NCI-H1092 (cell line): ENCODE results near the gene SKIC3.

Experiments used
- DNase-seq: peaks from one replicate; lab custom pipeline; 2025; lab: John Stamatoyannopoulos, UW

Gene SKIC3

DNA sequence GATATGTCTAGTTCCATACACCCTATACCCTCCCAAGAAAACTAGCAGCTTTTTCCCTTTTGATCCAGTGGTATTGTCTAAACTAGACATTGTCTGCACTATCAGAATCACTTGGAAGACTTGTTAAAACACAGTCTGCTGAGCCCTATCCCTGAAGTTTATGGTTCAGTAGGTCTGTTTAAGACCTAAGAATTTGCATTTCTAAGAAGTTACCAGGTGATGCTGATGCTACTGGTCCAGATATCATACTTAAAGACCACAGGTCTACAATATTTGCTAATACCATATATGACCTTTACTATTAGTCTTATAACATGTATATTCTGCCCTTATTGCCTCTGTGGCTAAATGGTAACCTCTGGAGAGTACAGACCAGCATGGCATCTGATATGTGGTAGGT lies 23.3 kb downstream of the SKIC3 start:
- DNase-seq: no peak

GRCh38 chr5:95530416-95530815 lies 24.4 kb downstream of the SKIC3 start:
- no peak for DNase-seq

GRCh38 chr5:95528565-95528964 lies 26.2 kb downstream of the SKIC3 start:
- DNase-seq: no peak

- no peak for DNase-seq
Observed at GRCh38 chr5:95526871-95527270, 27.9 kb downstream of the SKIC3 start.

DNA sequence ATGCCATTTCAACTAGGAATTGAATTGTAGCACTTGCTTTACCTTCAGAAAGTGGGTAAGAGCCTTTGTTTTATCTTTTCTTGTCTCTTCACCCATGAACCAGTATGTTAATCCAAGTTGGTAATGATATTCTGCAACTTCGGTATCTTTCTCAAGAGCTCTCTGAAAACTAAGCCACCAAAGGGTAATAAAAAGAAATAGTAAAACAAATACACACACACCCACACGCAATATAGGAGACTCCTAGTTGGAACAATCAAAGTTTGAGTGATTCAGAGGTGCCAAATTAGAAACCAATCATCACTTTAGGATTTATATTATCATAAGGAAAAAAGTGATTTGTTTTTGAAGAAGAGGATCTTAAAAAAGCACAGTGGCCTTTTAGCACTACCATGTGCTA lies 30.4 kb downstream of the SKIC3 start:
- no peak for DNase-seq

- no peak for DNase-seq
Observed at GRCh38 chr5:95520206-95520605, 34.6 kb downstream of the SKIC3 start.

GRCh38 chr5:95519681-95520080 lies 35.1 kb downstream of the SKIC3 start:
- no peak for DNase-seq

DNA sequence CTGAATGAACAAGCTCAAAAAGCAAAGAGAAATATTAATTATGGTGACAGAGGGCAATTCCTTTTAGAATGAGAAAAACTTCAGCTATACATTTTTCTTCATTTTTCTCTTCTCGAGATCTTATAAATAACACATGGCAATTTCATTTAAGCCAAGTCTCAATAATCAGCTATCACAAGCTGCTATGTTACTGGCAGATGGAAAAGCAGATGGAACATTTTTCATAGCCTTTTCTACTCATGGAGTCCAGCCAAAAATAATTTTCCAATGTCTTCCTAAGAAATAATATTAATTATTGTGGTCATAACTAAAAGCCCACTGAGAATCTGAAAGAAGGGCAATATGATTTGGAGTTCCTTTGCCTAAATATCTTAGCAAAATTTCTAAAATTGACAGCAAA lies 35.6 kb downstream of the SKIC3 start:
- no peak for DNase-seq

DNA sequence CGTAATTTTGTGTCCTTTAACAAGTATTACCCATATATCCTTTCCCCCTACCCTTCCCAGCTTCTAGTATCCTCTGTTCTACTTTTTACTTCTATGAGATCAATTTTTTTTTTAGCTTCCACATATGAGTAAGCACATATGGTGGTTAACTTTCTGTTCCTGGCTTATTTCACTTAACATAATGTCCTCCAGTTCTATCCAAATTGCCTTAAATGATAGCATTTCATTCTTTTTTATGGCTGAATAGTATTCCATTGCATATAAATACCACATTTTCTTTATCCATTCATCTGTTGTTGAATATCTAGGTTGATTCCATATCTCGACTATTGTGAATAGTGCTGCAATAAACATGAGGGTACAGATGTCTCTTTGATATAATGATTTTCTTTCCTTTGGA lies 36.4 kb downstream of the SKIC3 start:
- DNase-seq: no peak

GRCh38 chr5:95511606-95512005 lies 43.2 kb downstream of the SKIC3 start:
- DNase-seq: no peak

GRCh38 chr5:95508550-95508949 lies 46.2 kb downstream of the SKIC3 start:
- DNase-seq: no peak
